HK-2 (cell line): Measurements from ENCODE around the gene STXBP6.
"Not testable (repeated sequence)": the region's sequence is repeated elsewhere in the genome, so short reads cannot be mapped to it uniquely, and the experiment has no call there.

Experiments used
- DNase-seq: peaks from one replicate; pipeline ENCODE4 v3.0.0-alpha.2; 2018; ENCODE audit not compliant: unreplicated experiment

STXBP6 gene

DNA sequence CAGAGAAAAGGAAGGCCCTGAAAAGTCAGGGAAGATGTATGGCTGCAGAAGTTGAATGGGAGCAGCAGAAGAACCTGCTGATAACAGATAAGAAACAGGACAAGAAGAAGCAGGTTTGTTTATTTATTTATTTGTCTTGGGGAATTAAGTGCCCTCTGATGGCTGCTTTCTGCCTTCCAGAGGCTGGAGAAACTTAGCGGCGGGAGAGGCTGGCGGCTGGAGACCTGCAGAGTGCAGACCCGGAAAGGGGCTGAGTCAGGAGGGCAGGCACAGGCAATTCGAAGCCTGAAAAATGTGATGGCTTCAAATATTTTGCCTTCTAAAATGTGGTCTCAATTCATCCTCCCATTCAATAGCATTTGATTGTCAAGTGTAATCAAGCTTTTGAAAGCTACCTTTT lies 247.7 kb downstream of the STXBP6 start:
- no peak for DNase-seq

- DNase-seq = no peak
Measured at GRCh38 chr14:24801024-24801423, 248.9 kb downstream of the STXBP6 start.

DNA sequence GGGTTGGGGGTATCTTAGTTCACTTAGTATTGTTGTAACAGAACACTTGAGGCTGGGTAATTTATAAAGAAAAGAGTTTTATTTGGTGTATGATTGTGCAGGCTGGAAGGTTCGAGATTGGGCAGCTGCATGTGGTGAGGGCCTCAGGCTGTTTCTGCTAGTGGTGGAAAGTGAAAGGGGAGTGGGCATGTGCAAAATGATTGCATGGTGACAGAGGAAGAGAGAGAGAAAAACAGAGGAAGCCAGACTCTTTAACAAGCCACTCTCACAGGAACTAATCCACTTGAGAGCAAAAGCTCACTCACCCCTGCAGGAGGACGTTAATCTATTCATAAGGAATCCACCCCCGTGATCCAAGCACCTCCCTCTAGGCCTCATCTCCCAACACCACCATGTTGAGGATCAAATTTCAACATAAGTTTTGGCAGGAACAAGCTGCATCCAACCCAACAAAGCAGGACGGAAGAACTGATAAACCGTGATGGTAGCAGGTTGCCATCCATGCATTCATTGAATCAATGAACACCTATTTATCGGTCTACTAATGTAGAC lies 251.0 kb downstream of the STXBP6 start:
- no peak for DNase-seq

DNA sequence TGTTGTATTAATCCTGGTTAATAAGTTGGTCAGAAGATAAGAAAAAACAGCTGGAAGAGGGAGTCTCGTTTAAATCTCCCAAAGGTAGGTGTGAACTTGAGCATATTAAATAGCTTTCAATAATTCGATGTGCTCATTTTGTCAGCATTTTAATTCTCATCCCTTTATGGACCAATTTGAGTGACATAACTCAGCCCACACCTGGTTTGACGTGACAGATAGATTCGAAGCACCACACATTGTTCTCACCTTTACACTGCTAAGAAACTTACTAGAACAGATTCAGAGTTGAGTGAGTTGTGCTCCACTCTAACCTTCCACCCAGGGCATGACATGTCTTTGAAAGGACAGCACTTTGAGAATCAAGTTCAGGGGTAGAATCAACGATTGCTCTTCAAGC lies 254.5 kb downstream of the STXBP6 start:
- DNase-seq = no peak

DNA sequence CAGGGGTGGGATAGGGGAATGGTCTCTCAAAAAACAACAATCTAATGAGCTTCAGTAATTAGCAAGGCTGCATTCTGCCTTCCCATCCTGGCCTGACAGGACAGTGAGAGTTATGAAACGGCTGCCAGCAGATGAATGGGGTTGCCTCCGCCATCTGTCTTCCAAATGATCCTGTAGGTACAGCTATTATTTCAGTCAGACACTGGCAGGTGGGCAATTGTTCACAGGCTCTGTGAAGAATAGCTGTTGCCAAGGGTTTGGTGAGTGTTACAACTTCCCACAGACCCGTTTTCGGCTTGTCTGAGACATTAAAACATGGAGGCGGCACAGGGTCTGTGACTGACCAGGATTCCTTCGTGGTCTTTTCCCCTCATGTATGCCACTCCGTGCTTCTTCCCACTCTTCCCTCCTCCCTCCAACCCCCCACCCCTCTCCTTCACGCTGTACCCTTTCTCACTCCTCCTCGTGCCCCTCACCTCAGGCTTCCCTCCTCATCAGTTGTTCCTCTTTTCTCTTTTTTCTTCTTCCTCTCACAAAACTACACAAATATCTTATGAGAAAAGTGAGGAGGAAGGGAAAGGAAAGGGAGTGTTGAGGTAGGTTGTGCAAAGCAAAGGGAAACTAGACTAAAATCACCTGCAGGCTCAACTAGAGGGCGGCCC lies 255.2 kb downstream of the STXBP6 start:
- no peak for DNase-seq

DNA sequence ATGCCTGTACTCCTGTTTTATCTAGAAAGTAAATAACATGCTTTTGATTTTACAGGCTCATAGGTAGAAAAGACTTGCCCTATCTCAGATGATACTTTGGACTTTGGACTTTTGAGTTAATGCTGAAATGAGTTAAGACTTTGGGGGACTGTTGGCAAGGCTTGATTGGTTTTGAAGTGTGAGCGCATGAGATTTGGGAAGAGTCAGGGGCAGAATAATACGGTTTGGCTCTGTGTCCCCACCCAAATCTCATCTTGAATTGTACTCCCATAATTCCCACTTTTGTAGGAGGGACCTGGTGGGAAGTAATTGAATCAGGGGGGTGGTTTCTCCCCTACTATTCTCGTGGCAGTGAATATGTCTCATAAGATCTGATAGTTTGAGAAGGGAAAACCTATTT lies 259.8 kb downstream of the STXBP6 start:
- no peak for DNase-seq

DNA sequence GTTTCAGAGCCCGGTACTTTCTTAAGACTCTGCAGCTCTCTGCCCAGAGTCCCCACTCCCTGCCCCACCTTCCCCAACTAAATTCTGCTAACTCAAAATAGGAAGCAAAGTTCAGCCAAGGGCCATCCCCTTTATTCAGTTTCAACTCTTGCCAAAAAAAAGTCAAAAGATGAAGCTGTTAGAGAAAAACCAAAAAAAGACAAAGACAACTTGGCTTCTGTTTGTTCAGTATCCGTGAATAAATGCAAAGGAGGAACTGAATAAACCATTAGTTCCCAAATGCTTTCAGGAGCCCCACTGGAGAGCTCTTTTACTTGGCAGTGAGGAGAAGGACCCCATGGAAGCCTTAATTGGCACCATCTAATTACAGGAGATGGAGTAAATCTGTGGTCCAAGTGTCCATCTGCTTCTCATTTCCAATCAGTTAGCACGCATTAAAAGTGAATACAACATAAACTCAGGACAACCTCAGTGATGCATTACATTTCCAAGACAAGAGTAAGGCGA lies 260.5 kb downstream of the STXBP6 start:
- no peak for DNase-seq

- DNase-seq = no peak
Measured at GRCh38 chr14:24785698-24786097, 264.2 kb downstream of the STXBP6 start.

DNA sequence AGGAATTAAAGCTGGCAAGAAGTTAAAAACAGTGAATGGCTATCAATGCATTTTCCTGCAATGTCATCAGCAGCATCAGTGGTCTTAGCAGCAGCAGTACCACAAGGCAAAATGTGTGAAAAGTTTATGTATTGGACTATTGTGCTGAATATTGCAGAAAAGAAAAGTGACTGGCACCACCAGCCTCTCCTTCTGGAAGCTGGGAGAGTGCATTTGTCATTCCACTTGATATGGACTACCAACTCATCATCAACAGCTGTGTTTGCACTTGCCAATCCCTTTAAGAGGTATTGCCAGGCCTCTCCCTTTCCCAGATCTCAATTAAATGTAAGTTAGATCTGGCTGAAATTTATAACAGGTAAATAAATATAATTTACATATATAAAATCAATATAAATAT lies 265.0 kb downstream of the STXBP6 start:
- DNase-seq = no peak

DNA sequence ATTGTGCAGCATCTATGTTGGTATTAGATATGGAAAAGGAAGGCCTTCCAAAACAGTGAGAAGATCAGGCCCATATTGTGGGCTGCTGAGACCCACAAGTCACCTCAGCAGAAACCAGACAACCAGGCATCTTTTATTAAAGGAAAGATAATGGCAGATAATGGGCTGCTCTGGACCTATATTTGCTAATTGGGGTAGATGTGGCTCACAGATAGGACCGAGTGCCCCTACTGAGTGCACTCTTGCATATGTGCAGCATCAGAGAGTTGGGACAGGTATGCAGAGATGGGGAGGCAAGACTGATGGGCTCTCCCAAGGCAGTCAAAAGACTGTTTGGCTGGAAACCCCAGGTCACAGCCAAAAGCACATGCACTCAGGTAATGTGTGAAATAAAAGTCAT lies 266.2 kb downstream of the STXBP6 start:
- DNase-seq = no peak

- no peak for DNase-seq
Measured at GRCh38 chr14:24780281-24780680, 269.7 kb downstream of the STXBP6 start.

GRCh38 chr14:24777678-24778077 lies 272.3 kb downstream of the STXBP6 start:
- no peak for DNase-seq

- no peak for DNase-seq
Measured at GRCh38 chr14:24775950-24776349, 274.0 kb downstream of the STXBP6 start.

GRCh38 chr14:24774187-24774915 lies 275.6 kb downstream of the STXBP6 start:
- DNase-seq = no peak

- not testable (repeated sequence) for DNase-seq
Measured at GRCh38 chr14:24773564-24773963, 276.4 kb downstream of the STXBP6 start.

DNA sequence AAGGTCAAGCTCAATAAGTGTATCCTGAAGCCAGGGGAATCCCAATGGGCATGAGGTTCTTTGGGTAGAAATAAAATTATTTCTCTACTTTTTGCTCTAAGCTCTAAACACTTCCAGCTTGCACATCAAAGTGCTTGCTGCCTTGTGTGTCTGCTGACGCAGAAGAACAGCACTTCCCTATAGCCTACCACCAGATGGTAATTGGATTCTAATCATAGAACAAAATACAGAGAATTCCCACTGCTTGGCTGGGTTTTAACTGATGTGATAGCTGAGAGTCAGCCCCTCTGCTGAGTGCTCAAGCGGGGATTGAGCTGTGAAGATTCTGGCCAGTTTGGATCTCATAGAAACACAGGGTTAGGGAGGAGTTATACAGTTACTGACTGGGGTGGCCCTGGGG lies 283.5 kb downstream of the STXBP6 start:
- DNase-seq = no peak

- no peak for DNase-seq
Measured at GRCh38 chr14:24761141-24761540, 288.8 kb downstream of the STXBP6 start.
